Stimulated activated CD4-positive, alpha-beta T cell treated with anti-CD3 and anti-CD28 coated beads, Interleukin-2, amount 100 ng/mL, for 24 hours (primary cell): ENCODE results near the gene AFAP1L2.
"Not testable (repeated sequence)": the region's sequence is repeated elsewhere in the genome, so short reads cannot be mapped to it uniquely, and the experiment has no call there.

Source experiments
- DNase-seq, 2 donors: peaks; one replicate each; pipeline ENCODE4 v3.0.0-alpha.2; 2020

AFAP1L2 gene

GRCh38 chr10:114356751-114357514 lies 47.4 kb downstream of the AFAP1L2 start:
- no peak for DNase-seq

- DNase-seq, result no peak
Measured at GRCh38 chr10:114356126-114356525, 48.2 kb downstream of the AFAP1L2 start.

GRCh38 chr10:114353383-114353782 lies 50.9 kb downstream of the AFAP1L2 start:
- no peak for DNase-seq

GRCh38 chr10:114352653-114353298 lies 51.5 kb downstream of the AFAP1L2 start:
- DNase-seq, result no peak

GRCh38 chr10:114350751-114351150 lies 53.6 kb downstream of the AFAP1L2 start:
- DNase-seq, result no peak

GRCh38 chr10:114349522-114350215 lies 54.6 kb downstream of the AFAP1L2 start:
- DNase-seq, result no peak

- DNase-seq, result not testable (repeated sequence)
Measured at GRCh38 chr10:114349071-114349470, 55.2 kb downstream of the AFAP1L2 start.

GRCh38 chr10:114347791-114348190 lies 56.5 kb downstream of the AFAP1L2 start:
- DNase-seq, result no peak

- DNase-seq, result no peak
Measured at GRCh38 chr10:114347241-114347640, 57.1 kb downstream of the AFAP1L2 start.

GRCh38 chr10:114346176-114347031 lies 57.9 kb downstream of the AFAP1L2 start:
- DNase-seq, result no peak

- DNase-seq, result no peak
Measured at GRCh38 chr10:114345701-114346100, 58.6 kb downstream of the AFAP1L2 start.

GRCh38 chr10:114343623-114344505 lies 60.4 kb downstream of the AFAP1L2 start:
- no peak for DNase-seq

- DNase-seq, result no peak
Measured at GRCh38 chr10:114342976-114343375, 61.3 kb downstream of the AFAP1L2 start.

GRCh38 chr10:114340816-114341215 lies 63.5 kb downstream of the AFAP1L2 start:
- no peak for DNase-seq

- no peak for DNase-seq
Measured at GRCh38 chr10:114337510-114338462, 66.5 kb downstream of the AFAP1L2 start.

- no peak for DNase-seq
Measured at GRCh38 chr10:114336823-114337509, 67.3 kb downstream of the AFAP1L2 start.

- no peak for DNase-seq
Measured at GRCh38 chr10:114335614-114336013, 68.7 kb downstream of the AFAP1L2 start.

- DNase-seq, result no peak
Measured at GRCh38 chr10:114334301-114334700, 70.0 kb downstream of the AFAP1L2 start.

GRCh38 chr10:114333441-114333840 lies 70.9 kb downstream of the AFAP1L2 start:
- DNase-seq, result not testable (repeated sequence)
